K562 (cell line): ENCODE data around the gene MYCBP2. TPM values are rescaled to one million over a fixed set of nuclear protein-coding genes. Genes with fewer than 3 reads are reported as not detected.

Source experiments
- ATAC-seq: fragments of 200-7000 bp; cut with Tn5 transposase; 3 replicates; pipeline ENCODE4 v1.9.1; 2020; ENCODE audit warnings: moderate library complexity
- BruUV-seq: library from RNA; stranded (reverse); fragments of 400-500 nt; replicated peaks from 2 replicates; lab custom pipeline; 2021; lab: Mats Ljungman, UMichigan
- CTCF ChIA-PET: fragments of 300-600 bp; formaldehyde crosslinking; extraction: SDS; loops from one replicate; lab custom pipeline; 2021; ENCODE audit warnings: low intra/inter-chr PET ratio; lab: Yijun Ruan, JAX
- POLR2A ChIA-PET: fragments of 300-600, 350-650 bp; sonication (Branson Sonifier 250); formaldehyde crosslinking; extraction: SDS; loops from one replicate; lab custom pipeline; 2021; ENCODE audit warnings: antibody characterized with exemption, inconsistent platforms; lab: Yijun Ruan, JAX
- DNase-seq, 4 experiments: peaks; one replicate each; pipeline versions ENCODE4 v3.0.0 to v3.0.0-alpha.2; 2011 to 2018; ENCODE audit warnings: low spot score in 3 of 4, mixed read lengths in 3 of 4; ENCODE audit errors: extremely low read depth in 1 of 4
- FAIRE-seq: peaks from 2 replicates; lab custom pipeline; 2011; peaks lifted over from hg19 to GRCh38; lab: Jason Lieb, UNC
- H2AFZ ChIP-seq: 2 replicates; pipeline ENCODE4 v1.6.0; 2011; ENCODE audit warnings: low read depth, low read length, control low read depth, inconsistent platforms
- H3K27ac ChIP-seq: fragments of 200-600 bp; 3 replicates; pipeline ENCODE4 v1.8.0; 2011; ENCODE audit warnings: low read depth, mild to moderate bottlenecking, control low read depth, inconsistent platforms, low read length, moderate library complexity, mixed read lengths; ENCODE audit errors: extremely low read depth
- H3K27me3 ChIP-seq, 2 experiments: fragments of 300-600 bp in 1 of 2; 2 replicates in 1 of 2; 3 replicates in 1 of 2; pipeline versions ENCODE4 v1.6.0 to v1.8.0; 2011; ENCODE audit warnings: inconsistent platforms in 2 of 2, low read length in 2 of 2, mild to moderate bottlenecking in 1 of 2, mixed read lengths in 1 of 2, moderate library complexity in 1 of 2; ENCODE audit not compliant: control insufficient read depth in 2 of 2, insufficient read depth in 2 of 2
- H3K36me3 ChIP-seq: fragments of 300-600 bp; 3 replicates; pipeline ENCODE4 v1.8.0; 2011; ENCODE audit warnings: mild to moderate bottlenecking, low read length, inconsistent platforms; ENCODE audit not compliant: control insufficient read depth, insufficient read depth
- H3K4me1 ChIP-seq, 2 experiments: fragments of 200-600 bp in 1 of 2; replicated peaks in 1 of 2; 2 replicates in 1 of 2; 3 replicates in 1 of 2; pipeline versions ENCODE4 v1.5.1 to v1.8.0; 2011; ENCODE audit warnings: inconsistent platforms in 2 of 2, low read length in 2 of 2, mild to moderate bottlenecking in 1 of 2, mixed read lengths in 1 of 2, moderate library complexity in 1 of 2; ENCODE audit not compliant: control insufficient read depth in 2 of 2, insufficient read depth in 2 of 2
- H3K4me2 ChIP-seq: 2 replicates; pipeline ENCODE4 v1.6.1; 2011; ENCODE audit warnings: low read length, control low read depth, inconsistent platforms, mixed read lengths; ENCODE audit not compliant: insufficient read depth
- H3K4me3 ChIP-seq: fragments of 200-600 bp; sonication (generic), shearing (Covaris generic); 2 replicates; pipeline ENCODE4 v1.5.1; 2016; ENCODE audit warnings: control low read depth, inconsistent platforms
- H3K79me2 ChIP-seq: fragments of 200-600 bp; 3 replicates; pipeline ENCODE4 v1.8.0; 2011; ENCODE audit warnings: low read length, inconsistent platforms; ENCODE audit not compliant: control insufficient read depth, insufficient read depth
- H3K9ac ChIP-seq, 2 experiments: 2 replicates each; pipeline versions ENCODE4 v1.6.0 to v1.6.1; 2011; ENCODE audit warnings: low read depth in 2 of 2, low read length in 2 of 2, control low read depth in 1 of 2, inconsistent platforms in 1 of 2, mild to moderate bottlenecking in 1 of 2, mixed read lengths in 1 of 2; ENCODE audit not compliant: insufficient read depth in 1 of 2
- H3K9me1 ChIP-seq: one replicate; pipeline ENCODE4 v1.6.0; 2011; ENCODE audit warnings: inconsistent platforms, mild to moderate bottlenecking, low read length, moderate library complexity; ENCODE audit not compliant: control insufficient read depth, insufficient read depth
- H3K9me3 ChIP-seq: replicated peaks from 2 replicates; pipeline ENCODE4 v1.5.1; 2011; ENCODE audit warnings: low read depth, low read length, inconsistent platforms; ENCODE audit not compliant: control insufficient read depth, insufficient read depth
- H4K20me1 ChIP-seq: replicated peaks from 2 replicates; pipeline ENCODE4 v1.6.1; 2011; ENCODE audit warnings: low read length, inconsistent platforms, mixed read lengths; ENCODE audit not compliant: control insufficient read depth, insufficient read depth
- CREB3 ChIP-seq: fragments of 450-650 bp; conservative IDR thresholded peaks from 2 replicates; pipeline ENCODE4 v1.6.1; 2016; ENCODE audit warnings: missing genetic modification characterization, low read depth, mild to moderate bottlenecking, missing compliant biosample characterization, moderate library complexity
- FOS ChIP-seq: IDR thresholded peaks from 3 replicates; pipeline ENCODE4 v1.6.1; 2011; ENCODE audit not compliant: insufficient read length; ENCODE audit errors: extremely low read depth
- FOXK1 ChIP-seq: sonication (generic); formaldehyde crosslinking; IDR thresholded peaks from 2 replicates; pipeline ENCODE4 v1.8.0; 2022; ENCODE audit warnings: missing genetic modification reagents, mild to moderate bottlenecking, borderline replicate concordance
- GATA2 ChIP-seq: sonication (generic); formaldehyde crosslinking; IDR thresholded peaks from 2 replicates; pipeline ENCODE4 v1.4.0; 2020; ENCODE audit warnings: mild to moderate bottlenecking, missing genetic modification reagents
- KLF13 ChIP-seq: fragments of 450-650 bp; IDR thresholded peaks from 2 replicates; pipeline ENCODE4 v1.6.1; 2016; ENCODE audit warnings: missing genetic modification characterization, low read depth, mild to moderate bottlenecking, missing compliant biosample characterization, moderate library complexity, borderline replicate concordance
- MCM5 ChIP-seq: fragments of 450-650 bp; IDR thresholded peaks from 2 replicates; pipeline ENCODE4 v1.6.1; 2016; ENCODE audit warnings: low read depth
- NFE2L1 ChIP-seq: fragments of 450-650 bp; IDR thresholded peaks from 2 replicates; pipeline ENCODE4 v1.6.1; 2016; ENCODE audit warnings: missing genetic modification characterization, low read depth, mild to moderate bottlenecking, missing compliant biosample characterization, moderate library complexity, borderline replicate concordance
- NKRF ChIP-seq: fragments of 450-650 bp; IDR thresholded peaks from 2 replicates; pipeline ENCODE4 v1.6.1; 2016; ENCODE audit warnings: borderline replicate concordance
- RAD21 ChIP-seq, 2 experiments: fragments of 250-450 bp in 1 of 2; fragments of 450-650 bp in 1 of 2; sonication (Bioruptor Pico) in 1 of 2; formaldehyde crosslinking in 1 of 2; IDR thresholded peaks in 1 of 2; conservative IDR thresholded peaks in 1 of 2; 2 replicates each; pipeline versions ENCODE4 v1.4.0 to v1.8.0; 2020 to 2022; ENCODE audit warnings: mild to moderate bottlenecking in 2 of 2, moderate library complexity in 1 of 2
- SNRNP70 ChIP-seq: fragments of 200-400 bp; formaldehyde crosslinking; optimal IDR thresholded peaks from 2 replicates; pipeline ENCODE3; 2017; ENCODE audit warnings: low read depth, low read length
- SREBF1 ChIP-seq: fragments of 150-350 bp; IDR thresholded peaks from 2 replicates; pipeline ENCODE4 v1.6.1; 2014; ENCODE audit warnings: antibody characterized with exemption, low read depth, low read length, borderline replicate concordance
- YBX1 ChIP-seq: fragments of 450-650 bp; IDR thresholded peaks from 2 replicates; pipeline ENCODE4 v1.7.1; 2016; ENCODE audit warnings: mild to moderate bottlenecking
- ZC3H8 ChIP-seq: fragments of 450-650 bp; IDR thresholded peaks from 2 replicates; pipeline ENCODE4 v1.6.1; 2017
- ZFPM2 ChIP-seq: fragments of 250-450 bp; sonication (Bioruptor Pico); IDR thresholded peaks from 2 replicates; pipeline ENCODE4 v1.5.1; 2022; ENCODE audit warnings: mild to moderate bottlenecking
- ZNF212 ChIP-seq: fragments of 450-650 bp; formaldehyde crosslinking; IDR thresholded peaks from 2 replicates; pipeline ENCODE4 v1.4.0; 2020; ENCODE audit warnings: mild to moderate bottlenecking
- ZNF561 ChIP-seq: fragments of 450-650 bp; formaldehyde crosslinking; conservative IDR thresholded peaks from 2 replicates; pipeline ENCODE4 v1.4.0; 2020; ENCODE audit warnings: mild to moderate bottlenecking, moderate library complexity
- ZNF584 ChIP-seq: fragments of 200-800 bp; sonication (Bioruptor generic); IDR thresholded peaks from 2 replicates; pipeline ENCODE4 v1.6.1; 2016; ENCODE audit warnings: low read depth, mild to moderate bottlenecking, missing genetic modification characterization, missing compliant biosample characterization
- ZNF696 ChIP-seq: fragments of 250-450 bp; sonication (Bioruptor Pico); conservative IDR thresholded peaks from 2 replicates; pipeline ENCODE4 v1.4.0; 2020; ENCODE audit warnings: mild to moderate bottlenecking, moderate library complexity
- ZNF785 ChIP-seq: fragments of 250-450 bp; sonication (Bioruptor Pico); IDR thresholded peaks from 2 replicates; pipeline ENCODE4 v1.4.0; 2020; ENCODE audit warnings: mild to moderate bottlenecking
- WGBS: fragments of 100-300 bp; shearing (Covaris generic); methylation state at CpG from one replicate; pipeline ENCODE4 v1.1.6; 2016; ENCODE audit warnings: low coverage, mixed read lengths; ENCODE audit not compliant: insufficient coverage; ENCODE audit errors: missing lambda C conversion rate; 5-methylcytosine and 5-hydroxymethylcytosine counted together
- in situ Hi-C: fragments of 300-500 bp; cut with MboI; formaldehyde crosslinking; loops from 4 replicates; pipeline ENCODE4 v1.15.0; 2018; ENCODE audit warnings: inconsistent platforms, mixed read lengths
- intact Hi-C: fragments of 100-400 bp; cut with micrococcal nuclease; formaldehyde crosslinking; loops from 2 replicates; pipeline ENCODE4 v1.14.2; 2022
- polyA plus RNA-seq, 8 experiments: library from polyadenylated mRNA; depleted of rRNA in 4 of 8; stranded (reverse) in 5 of 8; unstranded in 3 of 8; fragments of >200 nt; fragmentation: Nextera tagmentation in 2 of 8; fragmentation: Illumina TruSeq in 1 of 8; extraction: Ambion mirVana in 2 of 8; extraction: Trizol in 1 of 8; gene quantifications; 2 replicates each; pipeline versions ENCODE4 v1.2.1 to v1.2.3, GENCODE V29; 2011 to 2014; ENCODE audit warnings: inconsistent platforms in 1 of 8, missing spikeins in 1 of 8
- total RNA-seq, 7 experiments: library from RNA; depleted of rRNA in 6 of 7; stranded (reverse); fragments of >200 nt in 6 of 7; fragmentation: Illumina TruSeq in 2 of 7; extraction: Trizol in 2 of 7; gene quantifications; 2 replicates each; pipeline versions ENCODE4 v1.2.1 to v1.2.3, GENCODE V29; 2011 to 2021; ENCODE audit warnings: low replicate concordance in 1 of 7

Gene MYCBP2
- total and polyA plus RNA-seq, 9 of the 15 experiments (the other 6 are each of a cell fraction or from before 2014, with no cell fraction given): 13.2 to 47.2 (median 28.9) TPM

GRCh38 chr13:77350811-77351210, 23.9 kb upstream of the MYCBP2 start:
- no peaks in the 10 kb centered on the region; a peak in 1 of 5 replicates for H3K27me3 ChIP-seq
- FAIRE-seq: no peak
- ChIA-PET CTCF (no interaction called here), POLR2A (no interaction called here)
- H3K9ac ChIP-seq: no peak overlapping the region
- no peak overlapping the region for H2AFZ ChIP-seq
- H4K20me1 ChIP-seq: no peaks in the 10 kb centered on the region
- no peaks in the 10 kb centered on the region for H3K36me3 ChIP-seq
- H3K4me2 ChIP-seq: no peak overlapping the region
- ATAC-seq: no peak
- DNase-seq: no peak
- H3K79me2 ChIP-seq: no peaks in the 10 kb centered on the region
- no peaks in the 10 kb centered on the region for H3K9me3 ChIP-seq
- H3K9me1 ChIP-seq: no peaks in the 10 kb centered on the region
- no TSS peak for BruUV-seq
- in situ Hi-C loops: loop anchor here (10.0 kb wide), 1 partner anchor 1374 kb away; no protein-coding TSS in a partner anchor
- H3K4me3 ChIP-seq: no peak overlapping the region
- H3K4me1 ChIP-seq: no peaks in the 10 kb centered on the region
- WGBS: 7% methylated on average over 1 of the region's 1 CpG
- no peak overlapping the region for H3K27ac ChIP-seq
- TF ChIP-seq ZNF212: no peak
- TF ChIP-seq KLF13 (tag): no peak
- TF ChIP-seq SNRNP70: no peak
- no peak for TF ChIP-seq ZNF785 (CRISPR knock-in tag)
- TF ChIP-seq ZC3H8: no peak
- no peak for TF ChIP-seq SREBF1
- no peak for TF ChIP-seq ZNF696 (CRISPR knock-in tag)
- no peak for TF ChIP-seq GATA2 (CRISPR knock-in tag)
- no peak for TF ChIP-seq NFE2L1 (tag)
- no peak for TF ChIP-seq MCM5
- TF ChIP-seq RAD21 (CRISPR knock-in tag; conservative IDR thresholded peaks at IDR 0.05 in 1 of 2, IDR thresholded peaks at IDR 0.05 in 1 of 2): no peak
- TF ChIP-seq FOXK1: no peak
- no peak for TF ChIP-seq YBX1
- no peak for TF ChIP-seq NKRF
- no peak for TF ChIP-seq ZNF561 (CRISPR knock-in tag)
- no peak for TF ChIP-seq ZFPM2
- TF ChIP-seq CREB3: no peak
- TF ChIP-seq FOS: no peak
- no peak for TF ChIP-seq ZNF584 (CRISPR knock-in tag)
- intact Hi-C loops: no loop called here
